ENCODE data around the gene GNE. TPM values are rescaled to one million over a fixed set of nuclear protein-coding genes. Genes with fewer than 3 reads are reported as not detected.

Gene GNE
- total RNA-seq, 4 donors from 2014 or later: 30.4 to 36.0 (median 35.2) TPM

DNA sequence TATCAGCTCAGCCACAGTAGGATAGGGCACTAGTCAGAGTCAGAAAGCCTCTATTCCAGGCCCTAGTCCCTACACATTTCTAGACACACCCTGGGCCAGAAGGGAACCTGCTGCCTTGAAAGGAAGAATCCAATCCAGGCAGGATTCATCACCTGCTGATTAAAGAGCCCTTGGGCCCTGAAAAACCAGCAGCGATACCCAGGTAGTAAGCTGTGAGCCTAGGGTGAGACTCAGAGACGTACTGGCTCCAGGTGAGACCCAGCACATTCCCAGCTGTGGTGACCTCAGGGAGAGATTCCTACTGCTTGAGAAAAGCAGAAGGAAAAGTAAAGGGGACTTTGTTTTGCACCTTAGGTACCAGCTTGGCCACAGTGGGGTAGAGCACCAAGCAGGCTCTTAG, 84.4 kb downstream of the GNE start:
- no peak for TF ChIP-seq CTCF (IDR thresholded peaks at IDR 0.05; ENCODE audit: low read depth)

DNA sequence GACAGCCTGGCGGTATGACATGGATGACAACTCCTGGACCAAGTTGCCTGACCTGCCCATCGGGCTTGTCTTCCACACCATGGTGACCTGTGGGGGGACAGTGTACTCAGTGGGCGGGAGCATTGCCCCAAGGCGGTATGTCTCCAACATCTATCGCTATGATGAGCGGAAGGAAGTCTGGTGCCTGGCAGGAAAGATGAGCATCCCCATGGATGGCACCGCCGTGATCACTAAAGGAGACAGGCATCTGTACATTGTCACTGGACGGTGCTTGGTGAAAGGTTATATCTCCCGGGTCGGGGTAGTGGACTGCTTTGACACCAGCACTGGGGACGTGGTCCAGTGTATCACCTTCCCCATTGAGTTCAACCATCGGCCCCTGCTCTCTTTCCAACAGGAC, 87.7 kb downstream of the GNE start:
- no peak for TF ChIP-seq CTCF (IDR thresholded peaks at IDR 0.05; ENCODE audit: low read depth)

GRCh38 chr9:36169708-36170107, 88.5 kb downstream of the GNE start:
- no peak for TF ChIP-seq CTCF (IDR thresholded peaks at IDR 0.05; ENCODE audit: low read depth)

GRCh38 chr9:36169166-36169565, 89.1 kb downstream of the GNE start, which contains the start of gene CCIN:
CCIN (plus strand) TSS chr9:36169388; CDS start chr9:36169503, 115 bp downstream.
- no peak for TF ChIP-seq CTCF (IDR thresholded peaks at IDR 0.05; ENCODE audit: low read depth)

DNA sequence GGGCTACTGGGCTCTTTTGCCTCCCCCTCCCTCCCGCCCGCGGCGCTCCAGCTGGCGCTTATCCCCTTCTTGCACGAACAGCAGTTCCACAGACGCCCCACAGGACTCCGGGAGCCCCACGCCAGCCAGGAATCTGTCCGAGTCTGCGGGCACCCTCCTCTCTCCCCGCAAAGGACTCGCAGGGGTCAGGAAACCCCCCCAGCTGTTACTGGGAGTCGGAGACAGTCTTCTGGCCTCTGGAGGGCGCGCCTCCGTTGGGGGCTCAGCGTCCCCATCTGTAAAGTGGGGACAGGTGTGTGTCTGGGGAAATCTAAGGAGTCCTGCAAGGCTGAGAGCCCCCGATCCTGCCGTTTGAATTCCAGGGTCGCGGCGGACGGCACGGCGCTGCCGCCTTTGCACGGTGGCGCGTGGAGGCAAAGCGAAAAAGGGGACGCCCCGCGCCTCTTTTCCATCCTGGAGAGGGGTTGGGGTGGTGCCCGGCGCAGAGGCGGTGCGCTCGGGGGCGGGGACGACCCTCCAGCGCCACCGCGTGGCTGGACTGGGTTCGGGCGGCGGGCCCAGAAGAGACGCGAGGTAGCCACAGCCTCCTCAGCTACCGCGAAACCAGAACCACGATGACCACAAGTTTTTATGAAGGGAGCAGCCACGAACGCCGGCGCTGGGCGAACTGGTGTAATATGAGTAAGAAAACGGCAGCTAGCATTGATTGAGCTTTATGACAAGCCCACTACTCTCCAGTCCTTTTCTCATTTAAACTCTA, 91.9 kb downstream of the GNE start:
- TF ChIP-seq CTCF (IDR thresholded peaks at IDR 0.05; ENCODE audit: low read depth): no peak

DNA sequence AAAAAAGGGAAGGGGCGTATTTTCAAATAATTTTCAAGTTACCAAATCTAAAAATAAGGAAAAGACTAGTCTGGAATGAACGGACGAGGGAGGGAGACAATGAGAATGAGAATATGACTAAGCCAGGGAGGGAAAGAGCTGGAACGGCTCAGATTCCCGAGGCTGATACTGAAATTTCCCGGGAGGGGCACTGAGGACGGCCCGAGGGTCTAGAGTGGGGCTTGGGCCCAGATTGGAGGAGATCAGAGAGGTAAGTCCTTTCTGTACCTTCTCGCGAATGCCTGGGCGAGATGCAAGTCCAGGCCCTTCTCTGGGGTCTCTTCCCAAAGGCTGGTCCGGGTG, 92.5 kb downstream of the GNE start:
- TF ChIP-seq CTCF (IDR thresholded peaks at IDR 0.05; ENCODE audit: low read depth): no peak

GRCh38 chr9:36164989-36165388, 93.3 kb downstream of the GNE start:
- no peak for TF ChIP-seq CTCF (IDR thresholded peaks at IDR 0.05; ENCODE audit: low read depth)

Small RNA genes within 50 kb of the gene (small RNA-seq; reads per million reads assigned to genes)
- not detected for gene RNU4-53P

Other genes with a start within 250 kb of the GNE start
- 10 to 100 TPM; 17.0 to 28.0 (median 21.2) TPM for gene RECK, start 221.5 kb downstream of the GNE start, total RNA-seq
- gene GLIPR2, start 121.7 kb downstream of the GNE start, total RNA-seq: 10 to 100 TPM; 15.5 to 86.4 (median 40.7) TPM
- under 1 TPM in 3 of 4 donors, not detected in 1; 0.34 to 0.49 (median 0.38) TPM for gene CCIN, start 89.1 kb downstream of the GNE start, total RNA-seq
- gene CLTA, start 67.5 kb downstream of the GNE start, total RNA-seq: 100 to 1,000 TPM; 155 to 207 (median 175) TPM
- 10 to 100 TPM; 29.1 to 48.3 (median 32.7) TPM for gene RNF38, start 141.8 kb upstream of the GNE start, total RNA-seq